GM23338 (cell line): ENCODE results near the gene SGPP1. TPM values are rescaled to one million over a fixed set of nuclear protein-coding genes. Genes with fewer than 3 reads are reported as not detected.

Experiments used
- ATAC-seq: fragments of 200-7000 bp; cut with Tn5 transposase; 3 replicates; pipeline ENCODE4 v1.9.1; 2020
- DNase-seq: peaks from one replicate; pipeline ENCODE4 v3.0.0-alpha.2; 2015; ENCODE audit warnings: low spot score
- H2AFZ ChIP-seq: fragments of 200-600 bp; sonication (generic); 2 replicates; pipeline ENCODE4 v1.8.0; 2016; ENCODE audit warnings: antibody characterized with exemption, mild to moderate bottlenecking, moderate library complexity
- H3F3A ChIP-seq: fragments of 200-600 bp; sonication (generic); replicated peaks from 2 replicates; pipeline ENCODE4 v1.8.0; 2017; ENCODE audit warnings: antibody characterized with exemption, mixed run types, low read depth
- H3K27ac ChIP-seq: fragments of 200-600 bp; sonication (generic); 2 replicates; pipeline ENCODE4 v1.6.1; 2016; ENCODE audit warnings: low read depth
- H3K27me3 ChIP-seq: fragments of 200-600 bp; sonication (generic); 2 replicates; pipeline ENCODE4 v1.8.0; 2016; ENCODE audit warnings: mild to moderate bottlenecking, mixed run types, moderate library complexity; ENCODE audit not compliant: insufficient read depth
- H3K36me3 ChIP-seq: fragments of 200-600 bp; sonication (generic); 2 replicates; pipeline ENCODE4 v1.8.0; 2016; ENCODE audit warnings: mild to moderate bottlenecking; ENCODE audit not compliant: insufficient read depth
- H3K4me1 ChIP-seq: fragments of 200-600 bp; sonication (generic); 2 replicates; pipeline ENCODE4 v1.8.0; 2016; ENCODE audit warnings: mild to moderate bottlenecking, moderate library complexity; ENCODE audit not compliant: insufficient read depth
- H3K4me2 ChIP-seq: fragments of 200-600 bp; sonication (generic); 2 replicates; pipeline ENCODE4 v1.7.1; 2017; ENCODE audit warnings: mixed run types
- H3K4me3 ChIP-seq: fragments of 200-600 bp; sonication (generic); 2 replicates; pipeline ENCODE4 v1.6.1; 2016; ENCODE audit warnings: mixed run types
- H3K79me2 ChIP-seq: fragments of 200-600 bp; sonication (generic); replicated peaks from 2 replicates; pipeline ENCODE4 v1.8.0; 2017; ENCODE audit warnings: mild to moderate bottlenecking; ENCODE audit not compliant: insufficient read depth
- H3K9me2 ChIP-seq: fragments of 200-600 bp; sonication (generic); 2 replicates; pipeline ENCODE4 v1.8.0; 2017; ENCODE audit not compliant: insufficient read depth
- H4K20me1 ChIP-seq: fragments of 200-600 bp; sonication (generic); replicated peaks from 2 replicates; pipeline ENCODE4 v1.8.0; 2017; ENCODE audit warnings: mild to moderate bottlenecking; ENCODE audit not compliant: insufficient read depth
- H3K27ac Mint-ChIP-seq: 2 replicates; pipeline ENCODE4 v1.8.0; 2020; ENCODE audit warnings: inconsistent platforms, mild to moderate bottlenecking, moderate library complexity, mixed read lengths
- H3K27me3 Mint-ChIP-seq: 3 replicates; pipeline ENCODE4 v1.8.0; 2022; ENCODE audit warnings: low read depth, mild to moderate bottlenecking, moderate library complexity, mixed read lengths, inconsistent platforms; ENCODE audit not compliant: insufficient read depth, poor library complexity
- H3K36me3 Mint-ChIP-seq: 3 replicates; pipeline ENCODE4 v1.8.0; 2021; ENCODE audit warnings: low read depth, mild to moderate bottlenecking, inconsistent platforms, moderate library complexity, mixed read lengths
- H3K4me1 Mint-ChIP-seq: 3 replicates; pipeline ENCODE4 v1.8.0; 2020; ENCODE audit warnings: mild to moderate bottlenecking, inconsistent platforms, mixed read lengths
- H3K4me3 Mint-ChIP-seq: 3 replicates; pipeline ENCODE4 v1.8.0; 2021; ENCODE audit warnings: moderate library complexity, mild to moderate bottlenecking, inconsistent platforms, mixed read lengths
- H3K9me3 Mint-ChIP-seq: 3 replicates; pipeline ENCODE4 v1.8.0; 2020; ENCODE audit warnings: moderate library complexity, mild to moderate bottlenecking, inconsistent platforms, mixed read lengths
- CREB1 ChIP-seq: fragments of 250-450 bp; sonication (Bioruptor Pico); IDR thresholded peaks from 2 replicates; pipeline ENCODE4 v1.5.0; 2020; ENCODE audit warnings: low read depth, mild to moderate bottlenecking, moderate library complexity
- CTCF ChIP-seq, 2 experiments: fragments of 200-600 bp in 1 of 2; sonication (generic) in 1 of 2; conservative IDR thresholded peaks; 2 replicates each; pipeline versions ENCODE4 v1.5.1 to v1.6.1; 2016 to 2017; ENCODE audit warnings: antibody characterized with exemption in 2 of 2, low read depth in 2 of 2, mild to moderate bottlenecking in 2 of 2, moderate library complexity in 1 of 2
- EZH2 ChIP-seq: fragments of 200-600 bp; sonication (generic); IDR thresholded peaks from one replicate; pipeline ENCODE4 v1.8.0; 2017; ENCODE audit warnings: antibody characterized with exemption, mild to moderate bottlenecking, low read depth; ENCODE audit not compliant: unreplicated experiment
- EZH2phosphoT487 ChIP-seq: fragments of 200-600 bp; sonication (generic); IDR thresholded peaks from one replicate; pipeline ENCODE4 v1.8.1; 2018; ENCODE audit warnings: antibody characterized with exemption; ENCODE audit not compliant: unreplicated experiment
- JUNB ChIP-seq: IDR thresholded peaks from one replicate; pipeline ENCODE4 v1.6.1; 2016; ENCODE audit warnings: antibody characterized with exemption; ENCODE audit not compliant: unreplicated experiment
- NANOG ChIP-seq: IDR thresholded peaks from 2 replicates; pipeline ENCODE4 v1.6.1; 2016; ENCODE audit warnings: antibody characterized with exemption, borderline replicate concordance
- POLR2AphosphoS5 ChIP-seq: IDR thresholded peaks from 2 replicates; pipeline ENCODE4 v1.6.1; 2016; ENCODE audit warnings: antibody characterized with exemption, low read depth
- REST ChIP-seq: IDR thresholded peaks from one replicate; pipeline ENCODE4 v1.6.1; 2018; ENCODE audit warnings: antibody characterized with exemption; ENCODE audit not compliant: unreplicated experiment
- ZNF331 ChIP-seq: fragments of 250-450 bp; sonication (Bioruptor Pico); IDR thresholded peaks from 2 replicates; pipeline ENCODE4 v1.5.0; 2020; ENCODE audit warnings: low read depth, mild to moderate bottlenecking, moderate library complexity
- ZNF462 ChIP-seq: fragments of 250-450 bp; sonication (Bioruptor Pico); IDR thresholded peaks from 2 replicates; pipeline ENCODE4 v1.5.0; 2020; ENCODE audit warnings: mild to moderate bottlenecking, moderate library complexity
- polyA plus RNA-seq: library from polyadenylated mRNA; unstranded; fragments of >200 nt; fragmentation: Nextera tagmentation; extraction: Ambion mirVana; gene quantifications from 2 replicates; pipeline ENCODE4 v1.2.1, GENCODE V29; 2016
- total RNA-seq: library from RNA; depleted of rRNA; stranded (reverse); fragments of >200 nt; shearing (Covaris generic); gene quantifications from 2 replicates; pipeline ENCODE4 v1.2.3, GENCODE V29; 2014

Gene SGPP1
- total and polyA plus RNA-seq, 2 experiments from 2014 or later = 4.2 to 11.1 TPM

GRCh38 chr14:63670692-63671091 is 57.2 kb downstream of the SGPP1 start (continued):
- TF ChIP-seq REST = no peak
- no peak for TF ChIP-seq EZH2phosphoT487

DNA sequence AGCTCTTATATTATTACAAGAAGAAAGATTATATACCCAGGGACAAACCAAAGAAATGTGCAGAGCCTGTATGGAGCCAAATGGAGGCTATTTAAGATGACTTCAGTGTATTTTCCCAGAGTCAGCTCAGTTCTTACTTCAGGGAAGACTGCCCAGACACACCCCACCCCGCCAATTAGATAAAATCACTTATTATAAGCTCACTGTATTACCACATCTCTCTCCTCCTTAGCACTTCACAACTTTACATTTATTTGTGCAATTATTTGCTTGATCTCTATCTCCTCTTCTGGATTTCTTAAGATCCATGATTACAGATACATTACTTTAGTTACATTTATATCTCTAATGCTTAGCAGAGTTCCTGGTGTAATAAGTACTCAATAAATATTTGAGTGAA is 61.5 kb downstream of the SGPP1 start:
- Mint-ChIP-seq H3K27ac (no peak overlapping the region), H3K4me1 (no peaks in the 10 kb centered on the region), H3K4me3 (no peak overlapping the region), H3K9me3 (peaks cover 4% of the 10 kb centered on the region; the same call in 2 of the 3 replicates), H3K27me3 (no peaks in the 10 kb centered on the region), H3K36me3 (no peaks in the 10 kb centered on the region; the same call in 2 of the 3 replicates)
- Histone ChIP-seq H3K36me3 (no peaks in the 10 kb centered on the region), H4K20me1 (no peaks in the 10 kb centered on the region), H3K4me1 (no peaks in the 10 kb centered on the region), H3K9me2 (no peaks in the 10 kb centered on the region), H3K4me2 (no peak overlapping the region), H3K27me3 (no peaks in the 10 kb centered on the region), H2AFZ (no peak overlapping the region), H3K27ac (no peak overlapping the region), H3K79me2 (no peaks in the 10 kb centered on the region), H3K4me3 (no peak overlapping the region), H3F3A (no peaks in the 10 kb centered on the region)
- DNase-seq (no peak), ATAC-seq (no peak)
- TF ChIP-seq REST (no peak), CTCF (conservative IDR thresholded peaks at IDR 0.05; ENCODE audit: low read depth in 2 of 2) (no peak), EZH2 (no peak), POLR2AphosphoS5 (no peak), JUNB (no peak), ZNF331 (no peak), CREB1 (CRISPR knock-in tag) (no peak), NANOG (no peak), ZNF462 (no peak)
